GM19240 (cell line): ENCODE data around the gene NRM.
A peak's percentile ranks its signal among the peaks of the same experiment; 100 is the strongest.
"Not testable (repeated sequence)": the region's sequence is repeated elsewhere in the genome, so short reads cannot be mapped to it uniquely, and the experiment has no call there.

Experiments
- DNase-seq: peaks from one replicate; pipeline ENCODE4 v3.0.0; 2011; ENCODE audit warnings: low spot score; ENCODE audit not compliant: insufficient read length

NRM gene

GRCh38 chr6:30672445-30673253, 18.1 kb downstream of the NRM start, which contains the start of gene DHX16:
Gene DHX16, minus strand, starts transcription at chr6:30673006. Its CDS starts 165 bp downstream, at chr6:30672841.
- peak; percentile 92 for DNase-seq

DNA sequence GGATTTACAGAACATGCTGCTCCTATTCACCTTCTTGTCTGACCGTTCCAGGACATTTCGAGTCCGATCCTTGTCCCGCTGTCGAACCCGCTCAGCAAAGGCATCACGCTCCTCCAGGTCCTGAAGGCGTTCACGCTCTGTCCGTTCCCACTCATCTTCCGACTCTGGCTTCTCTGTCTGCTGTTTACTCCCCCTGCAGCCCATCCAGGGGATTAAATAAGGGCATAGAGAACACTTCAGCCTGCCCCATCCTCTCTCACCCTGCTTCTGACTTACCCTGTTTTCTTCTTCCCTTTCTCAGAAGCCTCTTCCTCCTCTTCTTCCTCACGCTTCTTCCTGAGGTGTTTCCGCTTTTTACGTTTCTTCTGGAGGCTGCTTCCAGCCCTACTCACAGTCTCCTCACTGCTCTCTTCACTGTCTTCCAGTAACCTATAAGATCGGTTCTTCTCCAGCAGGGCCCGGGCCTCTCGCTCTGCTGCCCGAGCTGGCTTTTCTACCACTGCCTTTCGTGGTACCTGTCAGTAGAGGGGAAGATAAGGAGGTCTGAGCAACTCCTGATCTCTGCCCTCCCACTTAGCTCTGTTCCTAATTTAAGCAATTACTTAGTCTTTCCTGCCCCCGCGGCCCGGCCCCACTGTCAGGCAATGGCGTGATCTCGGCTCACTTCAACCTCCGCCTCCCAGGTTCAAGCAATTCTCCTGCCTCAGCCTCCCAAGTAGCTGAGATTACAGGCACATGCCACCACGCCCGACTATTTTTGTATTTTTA, 19.8 kb downstream of the NRM start:
- no peak for DNase-seq

DNA sequence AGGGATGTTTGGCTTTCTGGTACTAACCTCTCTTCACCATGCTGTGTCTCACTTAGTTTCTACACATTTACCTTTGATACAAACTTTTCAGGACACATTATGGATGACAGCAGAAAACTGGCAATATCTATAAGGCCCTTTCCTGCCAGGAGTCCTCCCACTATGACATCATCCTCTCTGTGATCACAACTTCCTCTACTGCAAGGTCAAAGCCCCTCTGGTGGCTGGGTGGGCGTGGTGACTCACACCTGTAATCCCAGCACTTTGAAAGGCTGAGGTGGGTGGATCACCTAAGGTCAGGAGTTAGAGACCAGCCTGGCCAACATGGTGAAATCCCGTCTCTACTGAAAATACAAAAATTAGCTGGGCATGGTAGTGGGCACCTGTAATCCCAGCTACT, 24.5 kb downstream of the NRM start:
- DNase-seq = not testable (repeated sequence)

DNA sequence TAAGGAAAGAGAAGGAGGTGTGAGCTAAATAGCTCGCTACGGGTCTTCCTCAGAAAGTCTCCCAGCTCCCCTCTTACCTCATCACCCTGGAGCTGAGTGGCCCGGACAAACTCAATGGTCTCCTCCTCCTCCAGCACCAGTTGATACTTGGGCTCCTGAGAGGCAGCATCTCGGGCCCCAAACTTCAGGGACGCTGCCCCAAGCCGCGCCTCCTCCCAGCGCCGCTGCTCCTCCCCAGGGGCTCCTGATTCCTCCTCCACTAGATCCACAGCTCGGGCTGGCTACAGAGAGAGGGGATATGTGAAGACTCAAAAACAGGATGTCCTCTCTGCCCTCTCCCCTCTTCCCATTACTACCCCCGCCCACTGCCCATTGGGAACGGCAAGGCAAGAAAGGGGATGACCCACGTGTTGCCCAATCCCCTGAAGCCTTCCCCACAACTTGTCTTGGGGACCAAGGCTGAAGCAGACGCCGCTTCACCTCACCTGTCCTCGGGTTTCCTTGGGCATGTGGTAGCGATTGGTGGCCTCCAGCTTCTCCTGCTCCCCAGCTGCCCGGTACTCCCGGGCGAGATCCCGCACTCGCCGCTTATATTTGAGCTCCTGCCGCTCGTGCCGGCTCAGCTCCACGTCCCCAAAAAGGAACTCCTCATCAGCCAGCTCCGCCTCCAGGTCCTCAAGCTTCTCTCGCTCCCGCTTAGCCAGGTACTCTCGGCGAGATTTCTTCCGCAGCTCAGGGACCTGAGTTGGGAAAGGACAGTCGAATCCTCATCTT, 25.6 kb downstream of the NRM start:
- no peak for DNase-seq

DNA sequence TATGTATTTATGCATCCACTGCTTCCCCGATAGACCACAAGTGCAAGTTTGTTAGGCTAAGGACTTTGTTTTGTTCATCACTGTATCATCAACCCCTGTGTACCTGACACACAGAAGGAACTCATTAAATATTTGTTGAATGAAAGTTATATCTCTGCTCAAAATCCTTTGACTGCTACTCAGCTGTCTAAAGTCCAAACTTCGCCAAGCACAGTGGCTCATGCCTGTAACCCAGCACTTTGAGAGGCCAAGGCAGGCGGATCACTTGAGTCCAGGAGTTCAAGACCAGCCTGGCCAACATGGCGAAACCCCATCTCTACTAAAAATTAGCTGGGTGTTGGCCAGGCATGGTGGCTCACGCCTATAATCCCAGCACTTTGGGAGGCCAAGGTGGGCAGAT, 32.9 kb downstream of the NRM start:
- DNase-seq = not testable (repeated sequence)

DNA sequence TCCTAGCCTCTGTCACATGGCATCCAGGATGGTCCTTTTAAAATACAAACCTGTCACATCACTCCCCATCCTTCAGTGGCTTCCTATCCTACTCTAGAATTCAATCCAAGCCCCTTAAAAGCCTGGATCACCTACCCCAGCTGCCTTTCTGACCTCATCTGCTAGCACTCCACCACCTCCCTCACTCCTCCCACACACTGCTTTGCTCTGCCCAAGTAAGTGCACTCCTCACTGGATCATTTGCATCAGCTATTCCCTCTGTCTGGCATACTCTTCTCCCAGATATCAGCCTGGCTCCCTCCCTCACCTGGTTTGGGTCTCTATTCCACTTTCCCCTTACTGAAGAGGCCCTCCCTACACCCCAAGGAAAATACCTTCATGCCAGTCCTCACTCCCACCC, 33.3 kb downstream of the NRM start:
- DNase-seq = no peak

- DNase-seq = no peak
Observed at GRCh38 chr6:30656513-30656912, 34.3 kb downstream of the NRM start.

- no peak for DNase-seq
Observed at GRCh38 chr6:30655743-30656094, 35.1 kb downstream of the NRM start.

DNA sequence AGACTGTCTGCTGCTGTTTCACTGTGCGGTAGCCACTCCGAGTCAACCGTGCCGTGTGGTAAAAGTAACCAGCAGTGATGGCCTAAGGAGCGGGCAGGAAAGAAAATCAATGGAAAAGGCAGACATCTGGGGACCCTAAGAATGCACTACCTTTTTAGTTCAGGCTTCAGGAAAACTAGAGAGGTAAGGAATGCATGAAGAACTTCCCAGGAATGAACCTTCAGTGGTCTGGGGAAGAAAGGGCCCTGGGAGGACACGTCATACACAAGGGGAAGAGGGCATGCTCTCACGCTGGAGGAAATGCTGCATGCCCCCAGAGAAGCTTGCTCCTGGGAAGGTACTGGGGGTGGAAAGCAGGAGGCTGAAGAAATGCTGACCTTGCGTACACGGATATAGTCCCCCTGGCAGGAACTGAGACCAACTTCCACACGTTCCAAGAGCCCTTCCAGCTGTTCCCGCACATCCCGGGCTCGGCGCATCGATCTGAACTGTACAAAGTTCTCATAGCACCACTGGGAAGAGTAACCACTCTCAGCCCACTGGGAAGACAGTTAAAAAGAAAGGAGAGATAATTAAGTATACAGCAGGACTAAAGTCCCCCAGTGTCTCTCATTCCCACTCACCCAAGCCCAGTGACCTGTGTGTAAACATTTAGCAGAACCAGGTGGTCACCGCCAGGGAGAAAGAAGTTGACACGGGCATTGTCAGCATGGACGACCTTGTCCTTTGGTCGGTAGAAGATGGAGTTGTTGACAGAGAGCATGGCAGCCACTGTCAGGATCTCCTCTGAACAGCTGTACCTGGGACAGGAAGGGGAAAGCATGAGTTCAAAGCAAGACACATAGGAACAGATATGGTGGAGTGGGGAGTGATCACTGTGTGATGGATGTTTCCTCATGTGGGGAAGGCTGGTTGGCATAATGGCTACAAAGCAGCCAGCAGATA, 35.7 kb downstream of the NRM start:
- no peak for DNase-seq

GRCh38 chr6:30651143-30651542, 39.6 kb downstream of the NRM start:
- no peak for DNase-seq

GRCh38 chr6:30647242-30648116, 43.3 kb downstream of the NRM start:
- DNase-seq = peak; percentile 71

- peak; percentile 93 for DNase-seq
Observed at GRCh38 chr6:30646450-30647241, 44.1 kb downstream of the NRM start, which contains the start of gene C6orf136. Gene C6orf136, plus strand, starts transcription at chr6:30647133. Its CDS starts 99 bp downstream, at chr6:30647232.

DNA sequence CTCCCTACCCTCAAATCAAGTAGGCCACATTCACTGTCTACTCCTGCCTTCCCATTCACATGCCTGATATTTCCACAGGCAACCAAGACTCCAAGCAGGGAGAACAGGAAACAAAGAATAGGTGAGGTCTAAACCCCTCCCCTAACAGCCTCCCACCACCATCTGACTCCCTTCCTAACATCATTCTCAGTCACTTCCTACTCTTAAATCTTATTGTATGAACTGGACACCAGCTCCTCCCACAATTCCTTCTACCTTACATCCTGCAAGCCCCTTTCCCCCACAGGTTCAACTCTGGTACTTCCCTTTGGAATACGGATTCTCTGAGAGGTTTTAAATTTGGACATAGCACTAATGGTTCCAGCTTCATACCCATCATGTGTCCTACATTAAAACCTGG, 44.8 kb downstream of the NRM start:
- DNase-seq = no peak

- DNase-seq = no peak
Observed at GRCh38 chr6:30644769-30645168, 46.0 kb downstream of the NRM start.

DNA sequence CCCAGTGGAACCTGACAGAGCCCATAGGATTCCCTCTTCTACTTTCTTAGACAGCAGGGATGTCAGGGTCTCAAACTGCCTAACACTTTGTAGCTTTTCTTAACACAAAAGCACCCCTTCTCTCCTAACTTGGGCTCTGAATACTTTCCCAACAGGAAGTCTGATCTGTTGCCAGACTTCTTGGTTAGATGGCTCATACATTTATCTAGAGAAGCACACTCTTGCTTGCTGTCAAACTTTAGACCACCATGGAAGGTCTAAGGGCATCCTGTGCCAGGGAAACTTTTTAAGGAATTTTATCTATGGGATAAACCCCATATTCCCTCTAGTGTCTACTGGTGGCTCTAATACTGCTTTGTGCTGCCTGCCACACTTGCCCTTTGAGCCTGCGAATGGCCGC, 47.1 kb downstream of the NRM start:
- no peak for DNase-seq

- no peak for DNase-seq
Observed at GRCh38 chr6:30641048-30641447, 49.7 kb downstream of the NRM start.

DNA sequence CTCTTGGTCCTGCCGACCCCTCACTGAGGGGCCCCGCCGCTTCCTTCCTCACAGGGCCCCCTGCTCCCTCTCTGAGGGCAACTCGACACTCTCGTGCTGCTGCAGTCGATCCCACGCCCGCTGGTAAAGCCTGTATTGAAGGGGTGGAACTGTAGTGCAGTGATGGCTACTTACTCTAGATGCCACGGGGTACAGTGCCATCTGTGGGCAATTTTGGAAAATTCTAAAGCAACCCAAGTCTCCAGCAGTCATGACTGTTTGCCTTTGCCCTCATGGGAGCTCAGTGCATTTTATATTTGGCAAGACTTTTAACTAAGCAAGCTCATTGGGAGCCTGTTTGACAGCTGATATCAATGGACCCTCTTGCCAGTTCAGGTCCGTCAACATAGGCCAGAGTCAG, 50.3 kb downstream of the NRM start:
- no peak for DNase-seq
